Medulla oblongata (tissue), 1 donor: Measurements from ENCODE around the gene DNAH11.
"Not testable (repeated sequence)": the region's sequence is repeated elsewhere in the genome, so short reads cannot be mapped to it uniquely, and the experiment has no call there.

Source experiments
- DNase-seq: peaks from one replicate; pipeline ENCODE4 v3.0.0-alpha.2; 2015; ENCODE audit errors: extremely low spot score

Gene DNAH11

GRCh38 chr7:21926448-21926847 is 383.6 kb downstream of the DNAH11 start:
- DNase-seq, result no peak

GRCh38 chr7:21927693-21928092 is 384.9 kb downstream of the DNAH11 start:
- DNase-seq, result no peak

GRCh38 chr7:21933293-21933692 is 390.5 kb downstream of the DNAH11 start:
- DNase-seq, result not testable (repeated sequence)

- DNase-seq, result no peak
These were observed 392.0 kb downstream of the DNAH11 start for GRCh38 chr7:21934808-21935207.

- no peak for DNase-seq
These were observed 395.6 kb downstream of the DNAH11 start for GRCh38 chr7:21938463-21938862.

- DNase-seq, result no peak
These were observed 396.5 kb downstream of the DNAH11 start for GRCh38 chr7:21939136-21939857.

GRCh38 chr7:21939858-21940372 is 397.1 kb downstream of the DNAH11 start:
- DNase-seq, result no peak

- no peak for DNase-seq
These were observed 398.8 kb downstream of the DNAH11 start for GRCh38 chr7:21941611-21942141.

GRCh38 chr7:21942955-21943354 is 400.1 kb downstream of the DNAH11 start:
- no peak for DNase-seq

GRCh38 chr7:21943436-21943835 is 400.6 kb downstream of the DNAH11 start:
- no peak for DNase-seq

- peak; percentile 29 for DNase-seq
These were observed 402.0 kb downstream of the DNAH11 start for GRCh38 chr7:21944616-21945453.

- peak; percentile 66 for DNase-seq
These were observed 402.8 kb downstream of the DNAH11 start, which contains the start of gene CDCA7L for GRCh38 chr7:21945454-21946221. Gene CDCA7L, minus strand, starts transcription at chr7:21945899. Its CDS starts 95 bp downstream, at chr7:21945804.

GRCh38 chr7:21946222-21946709 is 403.4 kb downstream of the DNAH11 start:
- DNase-seq, result no peak

- no peak for DNase-seq
These were observed 404.2 kb downstream of the DNAH11 start for GRCh38 chr7:21947056-21947455.

- no peak for DNase-seq
These were observed 405.1 kb downstream of the DNAH11 start for GRCh38 chr7:21947946-21948345.

- no peak for DNase-seq
These were observed 405.5 kb downstream of the DNAH11 start for GRCh38 chr7:21948364-21948763.

- no peak for DNase-seq
These were observed 406.2 kb downstream of the DNAH11 start for GRCh38 chr7:21948887-21949540.
